ENCODE measurements around the gene RAB7A.

GRCh38 chr3:128841926-128842920 is 116.2 kb downstream of the RAB7A start:
- no peak for TF ChIP-seq CTCF (IDR thresholded peaks at IDR 0.05)
- TF ChIP-seq POLR2A (IDR thresholded peaks at IDR 0.05): no peak
